ENCODE results near the gene SSU72. TPM values are rescaled to one million over a fixed set of nuclear protein-coding genes. Genes with fewer than 3 reads are reported as not detected.

SSU72 gene
- total RNA-seq, 1 experiment from 2014 or later = 193 TPM

DNA sequence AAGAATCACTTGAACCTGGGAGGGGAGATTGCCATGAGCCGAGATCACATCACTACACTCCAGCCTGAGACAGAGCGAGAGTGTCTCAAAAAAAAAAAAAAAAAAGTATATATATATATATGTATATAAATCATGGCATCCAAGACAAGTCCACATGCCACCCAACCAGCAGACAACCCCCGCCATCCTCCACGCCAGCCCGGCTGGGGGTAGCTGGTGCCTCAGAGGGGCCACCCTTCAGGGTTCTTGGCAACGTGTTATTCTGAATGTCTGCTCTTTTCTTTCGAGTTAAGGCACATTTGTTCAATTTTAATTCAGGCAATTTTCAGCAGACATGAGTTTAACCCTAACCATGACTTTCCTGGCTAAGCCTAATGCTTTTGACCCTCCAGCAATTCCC is 24.6 kb downstream of the SSU72 start:
- no peaks in the 10 kb centered on the region for H3K9me3 ChIP-seq (ENCODE audit: low read depth, low read length, poor library complexity, severe bottlenecking)
- ChIA-PET POLR2A (ENCODE audit: low non-redundant PET) (no interaction called here), CTCF (no interaction called here)
- DNase-seq (ENCODE audit: low spot score) = no peak
- H3K36me3 ChIP-seq (ENCODE audit: insufficient read depth, low read length, poor library complexity, severe bottlenecking) = peaks cover 6% of the 10 kb centered on the region
- TF ChIP-seq, protein P1, sequence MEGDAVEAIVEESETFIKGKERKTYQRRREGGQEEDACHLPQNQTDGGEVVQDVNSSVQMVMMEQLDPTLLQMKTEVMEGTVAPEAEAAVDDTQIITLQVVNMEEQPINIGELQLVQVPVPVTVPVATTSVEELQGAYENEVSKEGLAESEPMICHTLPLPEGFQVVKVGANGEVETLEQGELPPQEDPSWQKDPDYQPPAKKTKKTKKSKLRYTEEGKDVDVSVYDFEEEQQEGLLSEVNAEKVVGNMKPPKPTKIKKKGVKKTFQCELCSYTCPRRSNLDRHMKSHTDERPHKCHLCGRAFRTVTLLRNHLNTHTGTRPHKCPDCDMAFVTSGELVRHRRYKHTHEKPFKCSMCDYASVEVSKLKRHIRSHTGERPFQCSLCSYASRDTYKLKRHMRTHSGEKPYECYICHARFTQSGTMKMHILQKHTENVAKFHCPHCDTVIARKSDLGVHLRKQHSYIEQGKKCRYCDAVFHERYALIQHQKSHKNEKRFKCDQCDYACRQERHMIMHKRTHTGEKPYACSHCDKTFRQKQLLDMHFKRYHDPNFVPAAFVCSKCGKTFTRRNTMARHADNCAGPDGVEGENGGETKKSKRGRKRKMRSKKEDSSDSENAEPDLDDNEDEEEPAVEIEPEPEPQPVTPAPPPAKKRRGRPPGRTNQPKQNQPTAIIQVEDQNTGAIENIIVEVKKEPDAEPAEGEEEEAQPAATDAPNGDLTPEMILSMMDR (conservative IDR thresholded peaks at IDR 0.05; ENCODE audit: low read depth, low read length) = no peak
- no peak for TF ChIP-seq EZH2 (IDR thresholded peaks at IDR 0.05; ENCODE audit: borderline replicate concordance, low read depth, low read length, poor library complexity, severe bottlenecking)
- H3K27me3 ChIP-seq (replicated peaks; ENCODE audit: insufficient read depth, low read depth, low read length, poor library complexity) = no peaks in the 10 kb centered on the region
- peak overlapping the region; percentile 37 for H3K27ac ChIP-seq (ENCODE audit: low read depth, low read length, poor library complexity, severe bottlenecking)
- intact Hi-C loops (cut with micrococcal nuclease; ENCODE audit: unreplicated experiment) = no loop called here
- no TSS peak for BruUV-seq (replicated peaks)
- no peak overlapping the region for H3K4me3 ChIP-seq (ENCODE audit: low read depth, low read length, poor library complexity, severe bottlenecking)
- H3K4me1 ChIP-seq (ENCODE audit: insufficient read depth, low read length, poor library complexity, severe bottlenecking) = no peaks in the 10 kb centered on the region

DNA sequence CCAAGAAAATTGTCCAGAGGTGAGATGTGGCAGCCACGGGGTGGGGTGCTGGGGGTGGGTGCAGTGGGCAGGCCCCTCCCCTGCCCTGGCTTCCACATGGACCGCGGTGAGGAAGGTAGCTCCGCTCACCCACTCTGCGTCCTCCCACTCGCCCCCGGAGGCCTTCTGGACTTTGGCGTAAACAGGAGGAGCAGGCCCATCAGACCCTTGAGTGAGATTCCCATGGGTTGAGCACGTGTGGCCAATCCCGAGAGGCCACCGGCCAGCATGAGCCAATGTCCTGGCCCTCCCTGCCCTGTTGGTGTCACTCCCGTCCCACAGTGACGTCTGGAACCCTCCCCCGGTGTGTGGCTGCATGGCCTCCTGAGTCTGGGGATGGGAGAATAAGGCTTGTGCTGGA is 26.1 kb downstream of the SSU72 start:
- no peak for DNase-seq (ENCODE audit: low spot score)
- H3K4me3 ChIP-seq (ENCODE audit: low read depth, low read length, poor library complexity, severe bottlenecking) = no peak overlapping the region
- no peaks in the 10 kb centered on the region for H3K4me1 ChIP-seq (ENCODE audit: insufficient read depth, low read length, poor library complexity, severe bottlenecking)
- no peak overlapping the region for H3K27ac ChIP-seq (ENCODE audit: low read depth, low read length, poor library complexity, severe bottlenecking)
- no peaks in the 10 kb centered on the region for H3K27me3 ChIP-seq (replicated peaks; ENCODE audit: insufficient read depth, low read depth, low read length, poor library complexity)
- BruUV-seq (replicated peaks) = no TSS peak
- TF ChIP-seq EZH2 (IDR thresholded peaks at IDR 0.05; ENCODE audit: borderline replicate concordance, low read depth, low read length, poor library complexity, severe bottlenecking) = no peak
- TF ChIP-seq, protein P1 (conservative IDR thresholded peaks at IDR 0.05; ENCODE audit: low read depth, low read length) = no peak
- POLR2A ChIA-PET (ENCODE audit: low non-redundant PET) = no interaction called here
- H3K9me3 ChIP-seq (ENCODE audit: low read depth, low read length, poor library complexity, severe bottlenecking) = no peaks in the 10 kb centered on the region
- CTCF ChIA-PET = interaction anchor here (0.6 kb wide), 1 partner anchor 173 kb away, joined by 3 read pairs; the partner anchor contains the start of gene AURKAIP1
- intact Hi-C loops (cut with micrococcal nuclease; ENCODE audit: unreplicated experiment) = no loop called here
- peaks cover 9% of the 10 kb centered on the region for H3K36me3 ChIP-seq (ENCODE audit: insufficient read depth, low read length, poor library complexity, severe bottlenecking)

- BruUV-seq (replicated peaks) = no TSS peak
- Histone ChIP-seq H3K4me3 (ENCODE audit: low read depth, low read length, poor library complexity, severe bottlenecking) (no peak overlapping the region), H3K9me3 (ENCODE audit: low read depth, low read length, poor library complexity, severe bottlenecking) (no peaks in the 10 kb centered on the region), H3K36me3 (ENCODE audit: insufficient read depth, low read length, poor library complexity, severe bottlenecking) (peaks cover 12% of the 10 kb centered on the region), H3K27me3 (replicated peaks; ENCODE audit: insufficient read depth, low read depth, low read length, poor library complexity) (no peaks in the 10 kb centered on the region), H3K4me1 (ENCODE audit: insufficient read depth, low read length, poor library complexity, severe bottlenecking) (no peaks in the 10 kb centered on the region), H3K27ac (ENCODE audit: low read depth, low read length, poor library complexity, severe bottlenecking) (no peak overlapping the region)
- POLR2A ChIA-PET (ENCODE audit: low non-redundant PET) = no interaction called here
- CTCF ChIA-PET = no interaction called here
- DNase-seq (ENCODE audit: low spot score) = no peak
- TF ChIP-seq EZH2 (IDR thresholded peaks at IDR 0.05; ENCODE audit: borderline replicate concordance, low read depth, low read length, poor library complexity, severe bottlenecking) = no peak
- TF ChIP-seq, protein P1 (conservative IDR thresholded peaks at IDR 0.05; ENCODE audit: low read depth, low read length) = no peak
- intact Hi-C loops (cut with micrococcal nuclease; ENCODE audit: unreplicated experiment) = no loop called here
Measured at GRCh38 chr1:1547476-1547875, 27.2 kb downstream of the SSU72 start.
